HG03378 (cell line): ENCODE results near the gene SCN9A.
A peak's percentile ranks its signal among the peaks of the same experiment; 100 is the strongest.

ENCODE experiments used
- ATAC-seq: cut with Tn5 transposase; IDR thresholded peaks from one replicate; pipeline ENCODE4 v1.9.1; 2021; ENCODE audit warnings: mild to moderate bottlenecking, moderate library complexity; ENCODE audit not compliant: unreplicated experiment

Gene SCN9A

GRCh38 chr2:166184789-166185188, 191.0 kb downstream of the SCN9A start:
- no peak for ATAC-seq

DNA sequence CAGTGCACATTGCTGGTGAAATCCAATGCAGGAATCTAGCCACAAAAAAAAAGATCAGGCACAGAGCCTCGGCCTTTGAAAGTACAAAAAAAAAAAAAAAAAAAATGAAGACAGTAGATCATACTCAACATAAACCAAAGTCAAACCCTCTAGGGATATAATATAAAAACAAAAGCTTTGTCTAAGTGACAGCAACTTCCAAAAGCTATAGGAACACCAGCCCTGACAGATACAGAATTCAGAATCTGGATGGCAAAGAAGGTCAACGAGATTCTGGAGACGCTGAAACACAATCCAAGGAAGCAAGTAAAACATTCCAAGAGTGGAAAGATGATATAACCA, 194.0 kb downstream of the SCN9A start:
- peak; percentile 8 for ATAC-seq

GRCh38 chr2:166180951-166181812, 194.6 kb downstream of the SCN9A start:
- peak; percentile 96 for ATAC-seq

DNA sequence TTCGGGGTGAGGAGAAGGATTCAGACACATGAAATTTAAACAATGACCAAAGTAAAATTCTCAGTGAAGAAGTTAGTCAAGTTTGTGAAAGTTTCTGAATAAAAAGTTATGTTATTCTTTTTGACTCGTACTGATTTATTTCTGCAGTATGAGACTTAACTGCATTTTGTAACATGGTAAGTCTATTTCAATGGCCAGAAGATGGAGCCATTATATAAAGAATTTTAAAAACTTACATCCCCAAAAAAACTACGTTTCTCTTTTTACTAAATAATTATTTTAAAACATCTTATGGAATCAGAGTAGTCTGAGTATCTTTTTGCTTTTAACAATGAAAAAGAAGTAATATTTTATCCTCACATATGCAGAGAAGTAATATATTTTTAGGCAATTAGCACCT, 196.5 kb downstream of the SCN9A start:
- ATAC-seq = no peak

DNA sequence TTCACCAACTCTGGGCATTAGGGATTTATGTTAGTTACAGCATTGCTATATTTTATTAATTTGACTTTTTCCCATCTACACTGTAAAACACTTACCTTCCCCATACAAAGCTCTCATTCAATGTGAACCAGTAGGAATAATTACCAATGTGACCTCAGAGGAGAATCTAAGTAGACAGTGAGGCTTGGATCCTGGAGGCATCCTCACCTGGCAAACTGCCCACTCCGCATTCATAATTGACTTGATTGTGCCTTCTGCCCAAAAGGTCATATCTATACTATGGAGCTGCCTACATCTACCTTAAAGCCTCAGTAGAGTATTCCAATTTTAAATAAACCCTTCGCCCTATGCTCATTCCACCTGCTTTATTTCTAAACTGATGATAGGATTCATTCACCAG, 202.5 kb downstream of the SCN9A start:
- no peak for ATAC-seq

- no peak for ATAC-seq
Measured at GRCh38 chr2:166171216-166171615, 204.5 kb downstream of the SCN9A start.

GRCh38 chr2:166170356-166170755, 205.4 kb downstream of the SCN9A start:
- peak; percentile 81 for ATAC-seq

GRCh38 chr2:166167449-166167848, 208.3 kb downstream of the SCN9A start:
- no peak for ATAC-seq

- no peak for ATAC-seq
Measured at GRCh38 chr2:166163775-166164174, 212.0 kb downstream of the SCN9A start.

- no peak for ATAC-seq
Measured at GRCh38 chr2:166158546-166158945, 217.2 kb downstream of the SCN9A start.

DNA sequence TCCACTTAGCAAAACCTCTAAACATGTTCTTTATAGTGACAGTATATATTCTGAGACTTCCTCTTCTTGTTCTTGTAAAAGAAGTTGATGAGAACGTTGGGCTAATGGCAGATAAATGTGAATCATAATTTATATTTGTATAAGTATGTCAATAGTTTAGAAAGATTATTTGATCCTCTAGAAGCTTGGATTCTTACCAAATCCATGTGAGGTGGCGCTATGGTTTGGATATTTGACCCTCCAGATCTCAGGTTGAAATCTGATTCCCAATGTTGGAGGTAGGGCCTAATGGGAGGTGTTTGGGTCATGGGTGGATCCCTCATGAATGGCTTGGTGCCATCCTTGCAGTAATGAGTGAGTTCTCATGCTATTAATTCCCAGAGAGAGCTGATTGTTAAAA, 218.2 kb downstream of the SCN9A start:
- no peak for ATAC-seq

DNA sequence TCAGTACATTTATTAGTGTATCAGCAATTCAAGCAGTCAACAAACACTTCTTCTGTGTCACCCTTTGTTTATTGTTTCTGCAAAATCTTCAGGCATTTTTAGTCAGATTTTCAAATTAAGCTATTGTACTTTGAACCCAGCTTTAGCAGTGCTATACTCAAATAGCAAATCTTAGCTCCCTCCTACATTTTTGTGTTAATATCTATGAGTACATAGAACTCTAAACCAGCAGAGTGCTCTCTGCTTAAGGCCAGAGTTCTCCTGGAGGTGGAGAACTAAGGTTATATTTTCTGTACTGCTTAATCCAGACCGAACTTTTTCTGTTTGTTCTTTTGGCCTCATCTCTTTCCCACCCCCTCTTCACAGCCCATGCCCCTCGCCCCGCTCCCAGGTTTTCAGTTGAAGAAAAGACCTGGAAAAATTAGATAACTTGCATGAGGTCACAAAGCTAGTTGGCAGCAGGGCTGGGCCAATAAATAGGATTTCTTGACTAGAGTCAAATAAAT, 218.7 kb downstream of the SCN9A start:
- ATAC-seq = no peak

- ATAC-seq = no peak
Measured at GRCh38 chr2:166155589-166155988, 220.2 kb downstream of the SCN9A start.

DNA sequence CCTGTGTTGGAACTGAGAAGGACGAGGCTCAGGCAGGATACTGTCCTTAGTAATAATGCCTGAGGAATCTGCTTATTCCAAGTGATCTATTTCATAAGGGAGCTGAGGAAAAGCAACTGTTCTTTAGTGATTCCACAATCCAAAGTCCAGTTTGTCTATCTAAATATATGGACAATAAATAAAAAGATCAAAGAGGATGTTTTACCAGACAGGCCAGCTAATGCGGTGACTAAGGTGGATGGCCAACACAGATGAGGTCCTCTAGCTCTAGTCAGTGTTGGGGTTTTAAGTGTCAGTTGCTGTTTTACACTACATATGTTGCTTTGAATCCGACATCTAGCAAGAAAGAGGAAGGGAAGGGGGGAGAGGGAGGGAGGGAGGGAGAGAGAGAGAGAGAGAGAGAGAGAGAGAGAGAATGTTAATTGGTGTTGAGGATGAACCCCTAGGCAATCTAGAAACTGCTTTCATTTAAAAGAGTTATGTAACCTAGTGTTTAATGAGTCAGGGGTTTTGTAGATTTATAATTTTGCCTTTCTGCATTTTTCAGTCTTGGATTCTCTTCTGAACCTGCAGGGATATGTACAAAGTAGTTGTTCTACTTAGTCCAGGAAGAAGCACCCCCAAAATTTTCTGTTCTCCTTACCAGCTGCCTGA, 220.9 kb downstream of the SCN9A start:
- no peak for ATAC-seq

DNA sequence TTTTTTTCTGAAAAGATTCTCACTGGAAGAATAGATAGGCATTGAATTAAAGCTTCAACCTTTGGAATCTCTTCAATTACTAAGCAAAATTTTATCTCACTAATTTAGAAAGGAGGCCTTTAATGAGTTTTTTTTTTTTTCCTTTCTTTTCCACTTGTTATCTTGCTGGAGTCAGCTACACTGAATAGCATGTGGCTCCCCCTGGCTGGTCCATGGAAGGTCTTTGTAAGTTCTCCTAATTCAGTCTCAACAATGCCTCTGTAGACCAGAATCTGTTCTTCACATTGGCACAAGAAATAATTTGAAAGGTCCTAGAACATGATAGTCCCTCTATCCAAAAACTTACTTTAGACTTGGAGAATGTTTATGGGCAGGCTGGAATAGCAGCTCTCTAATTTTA, 223.7 kb downstream of the SCN9A start:
- ATAC-seq = no peak

GRCh38 chr2:166148500-166149400, 227.0 kb downstream of the SCN9A start:
- no peak for ATAC-seq

- ATAC-seq = no peak
Measured at GRCh38 chr2:166147883-166148282, 227.9 kb downstream of the SCN9A start.
